ENCODE measurements around the gene ZNF44.

The ZNF44 gene

DNA sequence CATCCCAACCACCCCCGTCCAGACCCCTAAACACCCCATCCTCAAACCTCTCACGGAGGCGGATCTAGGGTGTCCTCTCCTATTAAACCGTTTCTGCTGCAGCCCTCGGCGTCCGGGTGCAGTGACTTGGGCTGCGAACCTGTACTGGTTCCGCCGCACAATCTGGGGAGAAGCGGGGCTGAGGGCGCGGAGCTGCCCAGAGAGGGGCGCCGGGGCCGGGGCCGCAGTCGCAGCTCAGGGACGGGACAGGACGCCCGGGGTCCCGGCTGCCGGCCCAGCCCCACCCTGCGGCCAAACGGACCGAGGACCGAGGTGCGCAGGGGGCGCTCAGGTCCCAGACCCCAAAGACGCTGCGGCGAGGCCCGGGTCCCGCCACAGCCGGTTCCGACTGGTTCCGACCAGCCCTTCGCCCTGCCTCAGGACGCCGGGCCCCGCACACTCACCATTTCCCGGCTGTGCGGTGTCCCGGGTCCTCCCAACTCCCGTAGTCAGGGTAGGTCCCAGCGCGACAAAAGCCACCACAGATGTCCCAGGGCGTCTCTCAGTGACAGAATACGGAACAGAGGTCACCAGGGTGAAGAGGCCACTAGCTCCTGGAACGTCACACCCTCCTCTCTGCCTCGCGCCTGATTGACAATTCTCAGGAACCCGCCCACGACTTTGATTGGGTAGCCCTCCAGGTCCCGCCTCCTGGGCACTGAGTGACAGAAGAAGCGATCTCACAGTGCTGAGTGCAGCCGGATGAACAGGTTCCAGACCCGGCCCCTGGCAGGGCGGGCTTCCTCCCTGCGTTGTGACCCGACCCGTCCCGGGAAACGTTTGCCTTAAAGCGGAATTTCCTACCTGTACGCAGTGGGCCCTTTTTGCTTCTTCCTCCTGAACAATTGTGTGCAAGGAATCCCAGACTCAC is at the start of gene ZNF44:
ZNF44 (minus strand) TSS at position 635 of the 910 bp plus-strand sequence; CDS start at position 446, 189 bp downstream.
- peak within 1 kb of the TSS; percentile 75 to 90 for H3K4me3 ChIP-seq (replicated peaks in 1 of 2; ENCODE audit: low read depth in 2 of 2, low read length in 2 of 2)
- peak; percentile 96 for DNase-seq (ENCODE audit: low read depth in 2 of 2)
- TF ChIP-seq, protein P1, sequence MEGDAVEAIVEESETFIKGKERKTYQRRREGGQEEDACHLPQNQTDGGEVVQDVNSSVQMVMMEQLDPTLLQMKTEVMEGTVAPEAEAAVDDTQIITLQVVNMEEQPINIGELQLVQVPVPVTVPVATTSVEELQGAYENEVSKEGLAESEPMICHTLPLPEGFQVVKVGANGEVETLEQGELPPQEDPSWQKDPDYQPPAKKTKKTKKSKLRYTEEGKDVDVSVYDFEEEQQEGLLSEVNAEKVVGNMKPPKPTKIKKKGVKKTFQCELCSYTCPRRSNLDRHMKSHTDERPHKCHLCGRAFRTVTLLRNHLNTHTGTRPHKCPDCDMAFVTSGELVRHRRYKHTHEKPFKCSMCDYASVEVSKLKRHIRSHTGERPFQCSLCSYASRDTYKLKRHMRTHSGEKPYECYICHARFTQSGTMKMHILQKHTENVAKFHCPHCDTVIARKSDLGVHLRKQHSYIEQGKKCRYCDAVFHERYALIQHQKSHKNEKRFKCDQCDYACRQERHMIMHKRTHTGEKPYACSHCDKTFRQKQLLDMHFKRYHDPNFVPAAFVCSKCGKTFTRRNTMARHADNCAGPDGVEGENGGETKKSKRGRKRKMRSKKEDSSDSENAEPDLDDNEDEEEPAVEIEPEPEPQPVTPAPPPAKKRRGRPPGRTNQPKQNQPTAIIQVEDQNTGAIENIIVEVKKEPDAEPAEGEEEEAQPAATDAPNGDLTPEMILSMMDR (IDR thresholded peaks at IDR 0.05; ENCODE audit: low read depth, low read length) = no peak

DNA sequence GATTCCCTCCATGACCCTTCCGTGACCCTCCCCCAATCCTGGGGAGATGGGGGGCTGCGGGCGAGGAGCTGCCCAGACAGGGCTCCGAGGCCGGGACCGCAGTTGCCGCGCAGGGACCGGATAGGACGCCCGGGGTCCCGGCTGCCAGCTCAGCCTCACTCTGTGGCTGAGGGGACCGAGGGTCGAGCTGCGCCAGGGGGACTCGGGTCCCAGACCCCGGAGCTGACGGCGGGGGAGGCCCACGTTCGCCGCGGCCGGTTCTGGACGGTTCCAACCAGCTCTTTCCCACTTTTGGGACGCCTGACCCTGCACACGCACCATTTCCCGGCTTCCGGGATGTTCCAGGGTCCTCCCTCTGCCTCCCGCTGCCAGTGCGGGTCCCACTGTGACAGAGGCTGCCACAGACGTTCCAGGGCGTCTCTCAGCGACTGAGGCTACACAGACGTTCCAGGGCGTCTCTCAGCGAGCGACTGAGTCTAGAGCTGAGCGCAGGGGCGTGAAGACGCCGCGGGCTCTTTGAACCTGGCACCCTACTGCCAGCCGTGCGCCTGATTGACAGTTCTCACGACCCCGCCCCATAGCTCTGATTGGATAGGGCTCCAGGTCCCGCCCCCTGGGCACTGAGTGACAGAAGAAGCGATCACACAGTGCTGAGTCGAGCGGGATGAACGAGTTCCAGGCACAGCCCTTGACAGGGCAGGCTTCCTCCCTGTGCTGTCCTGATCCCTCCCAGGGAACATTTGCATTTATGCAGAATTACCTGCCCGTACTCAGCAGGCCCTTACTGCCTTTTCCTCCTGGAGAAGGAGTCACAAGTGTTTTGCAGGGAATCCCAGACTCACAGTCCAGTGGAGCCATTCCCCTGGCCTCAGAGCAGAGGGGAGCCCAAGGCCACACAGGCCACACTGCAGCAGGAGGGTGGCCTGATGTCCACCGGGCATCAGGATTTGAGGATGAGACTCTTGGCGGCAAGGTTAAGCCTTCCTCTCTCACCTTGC is 38.8 kb upstream of the ZNF44 start, which contains the start of gene ZNF563:
ZNF563 (minus strand) TSS at position 472 of the 998 bp plus-strand sequence; CDS start at position 321, 151 bp downstream.
- TF ChIP-seq, protein P1 (IDR thresholded peaks at IDR 0.05; ENCODE audit: low read depth, low read length) = no peak
- H3K4me3 ChIP-seq (replicated peaks in 1 of 2; ENCODE audit: low read depth in 2 of 2, low read length in 2 of 2) = peak within 1 kb of the TSS; percentile 89 to 90
- peak; percentile 93 to 94 for DNase-seq (ENCODE audit: low read depth in 2 of 2)

DNA sequence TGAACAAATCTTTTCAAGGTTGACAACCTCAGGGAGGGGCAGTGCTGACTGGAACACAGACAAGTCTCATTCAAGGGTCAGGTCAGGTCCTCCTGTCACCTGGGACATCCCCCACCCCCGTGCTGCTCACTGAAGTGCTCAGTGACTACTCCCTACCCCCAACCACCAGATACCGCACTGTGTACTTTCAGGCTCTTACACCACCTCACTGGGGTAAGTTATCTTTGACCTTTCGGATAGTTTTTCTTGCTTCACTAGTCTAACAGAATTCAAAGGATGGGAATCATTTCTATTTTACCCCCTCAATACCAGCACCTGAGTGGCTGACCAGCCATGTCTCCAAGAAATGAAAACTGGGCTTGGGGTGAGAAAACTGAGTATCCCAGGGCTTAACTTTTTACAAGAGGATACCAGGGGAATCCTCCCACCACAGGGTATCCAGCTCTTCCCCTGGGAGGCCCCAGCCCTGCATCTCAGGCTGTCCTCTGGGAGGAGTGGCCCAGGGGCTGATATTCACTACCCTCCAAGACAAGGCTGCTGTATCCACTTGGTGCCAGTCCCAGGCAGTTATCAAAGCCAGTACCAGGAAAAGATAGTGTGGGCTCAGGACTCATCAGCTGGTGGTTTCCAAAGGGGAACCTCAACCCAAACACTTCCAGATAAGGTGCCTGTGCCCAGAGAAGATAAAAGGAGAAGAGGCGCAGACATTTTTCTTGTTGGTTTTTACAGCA is 36.7 kb upstream of the ZNF44 start:
- no peak overlapping the region for H3K4me3 ChIP-seq (replicated peaks in 1 of 2; ENCODE audit: low read depth in 2 of 2, low read length in 2 of 2)
- TF ChIP-seq, protein P1 (IDR thresholded peaks at IDR 0.05; ENCODE audit: low read depth, low read length) = no peak
- DNase-seq (ENCODE audit: low read depth in 2 of 2) = no peak

DNA sequence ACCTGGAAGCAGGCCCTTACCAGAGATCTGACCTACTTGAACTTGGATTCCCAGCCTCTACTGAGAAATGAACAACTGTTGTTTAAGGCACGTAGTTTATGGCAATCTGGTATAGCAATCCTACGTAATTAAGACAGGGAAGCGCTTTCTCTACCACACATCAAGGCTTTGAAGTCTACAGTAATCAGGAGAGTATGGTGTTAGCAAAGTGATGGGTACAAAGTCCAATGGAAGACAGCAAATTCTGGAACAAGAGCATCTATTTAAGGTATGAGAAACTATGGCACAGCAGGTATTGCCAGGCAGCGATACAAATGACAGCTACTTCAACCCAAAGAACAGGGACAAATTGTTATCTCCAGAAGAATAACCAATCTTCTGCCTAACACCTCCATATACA is 35.7 kb upstream of the ZNF44 start:
- TF ChIP-seq, protein P1 (IDR thresholded peaks at IDR 0.05; ENCODE audit: low read depth, low read length) = no peak
- DNase-seq (ENCODE audit: low read depth in 2 of 2) = no peak
- H3K4me3 ChIP-seq (replicated peaks in 1 of 2; ENCODE audit: low read depth in 2 of 2, low read length in 2 of 2) = no peak overlapping the region

DNA sequence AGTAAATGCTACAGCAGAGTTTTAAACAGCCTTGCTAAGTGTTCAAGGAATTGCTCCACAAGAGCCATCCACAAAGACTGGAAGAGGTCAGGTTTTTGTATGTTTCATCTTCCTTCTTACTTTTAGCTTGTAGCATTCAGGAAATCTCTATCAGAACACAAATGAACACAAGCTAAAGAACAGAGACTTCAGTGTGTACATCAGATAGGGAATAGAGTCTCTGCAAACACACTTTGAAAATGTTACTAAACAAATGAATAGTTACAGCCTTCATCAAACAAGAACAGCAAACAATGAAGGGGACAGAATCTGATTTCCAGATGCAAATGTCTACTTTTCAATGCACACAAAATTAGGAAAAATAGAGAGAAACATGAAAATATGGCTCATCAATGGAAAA is 31.0 kb upstream of the ZNF44 start:
- no peak for DNase-seq (ENCODE audit: low read depth in 2 of 2)
- TF ChIP-seq, protein P1 (IDR thresholded peaks at IDR 0.05; ENCODE audit: low read depth, low read length) = no peak
- no peak overlapping the region for H3K4me3 ChIP-seq (replicated peaks in 1 of 2; ENCODE audit: low read depth in 2 of 2, low read length in 2 of 2)

Measured in cardiac fibroblast (primary cell).